K562 (cell line): Measurements from ENCODE around the gene AFDN. TPM values are rescaled to one million over a fixed set of nuclear protein-coding genes. Genes with fewer than 3 reads are reported as not detected.

Experiments used
- ATAC-seq: fragments of 200-7000 bp; cut with Tn5 transposase; 3 replicates; pipeline ENCODE4 v1.9.1; 2020; ENCODE audit warnings: moderate library complexity
- BruUV-seq: library from RNA; stranded (reverse); fragments of 400-500 nt; replicated peaks from 2 replicates; lab custom pipeline; 2021; lab: Mats Ljungman, UMichigan
- CTCF ChIA-PET: fragments of 300-600 bp; formaldehyde crosslinking; extraction: SDS; loops from one replicate; lab custom pipeline; 2021; ENCODE audit warnings: low intra/inter-chr PET ratio; lab: Yijun Ruan, JAX
- POLR2A ChIA-PET: fragments of 300-600, 350-650 bp; sonication (Branson Sonifier 250); formaldehyde crosslinking; extraction: SDS; loops from one replicate; lab custom pipeline; 2021; ENCODE audit warnings: antibody characterized with exemption, inconsistent platforms; lab: Yijun Ruan, JAX
- DNase-seq, 4 experiments: peaks; one replicate each; pipeline versions ENCODE4 v3.0.0 to v3.0.0-alpha.2; 2011 to 2018; ENCODE audit warnings: low spot score in 3 of 4, mixed read lengths in 3 of 4; ENCODE audit errors: extremely low read depth in 1 of 4
- FAIRE-seq: peaks from 2 replicates; lab custom pipeline; 2011; peaks lifted over from hg19 to GRCh38; lab: Jason Lieb, UNC
- H2AFZ ChIP-seq: 2 replicates; pipeline ENCODE4 v1.6.0; 2011; ENCODE audit warnings: low read depth, low read length, control low read depth, inconsistent platforms
- H3K27ac ChIP-seq: fragments of 200-600 bp; 3 replicates; pipeline ENCODE4 v1.8.0; 2011; ENCODE audit warnings: low read depth, mild to moderate bottlenecking, control low read depth, inconsistent platforms, low read length, moderate library complexity, mixed read lengths; ENCODE audit errors: extremely low read depth
- H3K27me3 ChIP-seq, 2 experiments: fragments of 300-600 bp in 1 of 2; 2 replicates in 1 of 2; 3 replicates in 1 of 2; pipeline versions ENCODE4 v1.6.0 to v1.8.0; 2011; ENCODE audit warnings: inconsistent platforms in 2 of 2, low read length in 2 of 2, mild to moderate bottlenecking in 1 of 2, mixed read lengths in 1 of 2, moderate library complexity in 1 of 2; ENCODE audit not compliant: control insufficient read depth in 2 of 2, insufficient read depth in 2 of 2
- H3K36me3 ChIP-seq: fragments of 300-600 bp; 3 replicates; pipeline ENCODE4 v1.8.0; 2011; ENCODE audit warnings: mild to moderate bottlenecking, low read length, inconsistent platforms; ENCODE audit not compliant: control insufficient read depth, insufficient read depth
- H3K4me1 ChIP-seq, 2 experiments: fragments of 200-600 bp in 1 of 2; replicated peaks in 1 of 2; 2 replicates in 1 of 2; 3 replicates in 1 of 2; pipeline versions ENCODE4 v1.5.1 to v1.8.0; 2011; ENCODE audit warnings: inconsistent platforms in 2 of 2, low read length in 2 of 2, mild to moderate bottlenecking in 1 of 2, mixed read lengths in 1 of 2, moderate library complexity in 1 of 2; ENCODE audit not compliant: control insufficient read depth in 2 of 2, insufficient read depth in 2 of 2
- H3K4me2 ChIP-seq: 2 replicates; pipeline ENCODE4 v1.6.1; 2011; ENCODE audit warnings: low read length, control low read depth, inconsistent platforms, mixed read lengths; ENCODE audit not compliant: insufficient read depth
- H3K4me3 ChIP-seq: fragments of 200-600 bp; sonication (generic), shearing (Covaris generic); 2 replicates; pipeline ENCODE4 v1.5.1; 2016; ENCODE audit warnings: control low read depth, inconsistent platforms
- H3K79me2 ChIP-seq: fragments of 200-600 bp; 3 replicates; pipeline ENCODE4 v1.8.0; 2011; ENCODE audit warnings: low read length, inconsistent platforms; ENCODE audit not compliant: control insufficient read depth, insufficient read depth
- H3K9ac ChIP-seq, 2 experiments: 2 replicates each; pipeline versions ENCODE4 v1.6.0 to v1.6.1; 2011; ENCODE audit warnings: low read depth in 2 of 2, low read length in 2 of 2, control low read depth in 1 of 2, inconsistent platforms in 1 of 2, mild to moderate bottlenecking in 1 of 2, mixed read lengths in 1 of 2; ENCODE audit not compliant: insufficient read depth in 1 of 2
- H3K9me1 ChIP-seq: one replicate; pipeline ENCODE4 v1.6.0; 2011; ENCODE audit warnings: inconsistent platforms, mild to moderate bottlenecking, low read length, moderate library complexity; ENCODE audit not compliant: control insufficient read depth, insufficient read depth
- H3K9me3 ChIP-seq: replicated peaks from 2 replicates; pipeline ENCODE4 v1.5.1; 2011; ENCODE audit warnings: low read depth, low read length, inconsistent platforms; ENCODE audit not compliant: control insufficient read depth, insufficient read depth
- H4K20me1 ChIP-seq: replicated peaks from 2 replicates; pipeline ENCODE4 v1.6.1; 2011; ENCODE audit warnings: low read length, inconsistent platforms, mixed read lengths; ENCODE audit not compliant: control insufficient read depth, insufficient read depth
- CCAR2 ChIP-seq: fragments of 200-400 bp; formaldehyde crosslinking; IDR thresholded peaks from 2 replicates; pipeline ENCODE4 v1.6.1; 2017; ENCODE audit warnings: mild to moderate bottlenecking, low read depth, low read length
- KAT7 ChIP-seq: sonication (generic); formaldehyde crosslinking; IDR thresholded peaks from 2 replicates; pipeline ENCODE4 v1.8.0; 2022; ENCODE audit warnings: missing genetic modification reagents, mild to moderate bottlenecking, borderline replicate concordance
- MCM5 ChIP-seq: fragments of 450-650 bp; IDR thresholded peaks from 2 replicates; pipeline ENCODE4 v1.6.1; 2016; ENCODE audit warnings: low read depth
- RBBP5 ChIP-seq: fragments of 200-600 bp; sonication (generic); IDR thresholded peaks from 2 replicates; pipeline ENCODE4 v1.6.1; 2012; ENCODE audit warnings: borderline replicate concordance, mild to moderate bottlenecking, low read length, control low read depth, inconsistent platforms; ENCODE audit not compliant: insufficient read depth, poor library complexity, severe bottlenecking
- SMC3 ChIP-seq: conservative IDR thresholded peaks from 2 replicates; pipeline ENCODE4 v1.6.1; 2011; ENCODE audit warnings: low read depth, low read length, improper control_type of control experiment; ENCODE audit not compliant: insufficient read depth
- ZNF165 ChIP-seq: fragments of 250-450 bp; sonication (Bioruptor Pico); IDR thresholded peaks from 2 replicates; pipeline ENCODE4 v1.4.0; 2020; ENCODE audit warnings: borderline replicate concordance
- ZNF717 ChIP-seq: fragments of 250-450 bp; sonication (Bioruptor Pico); IDR thresholded peaks from 2 replicates; pipeline ENCODE4 v1.5.0; 2021
- WGBS: fragments of 100-300 bp; shearing (Covaris generic); methylation state at CpG from one replicate; pipeline ENCODE4 v1.1.6; 2016; ENCODE audit warnings: low coverage, mixed read lengths; ENCODE audit not compliant: insufficient coverage; ENCODE audit errors: missing lambda C conversion rate; 5-methylcytosine and 5-hydroxymethylcytosine counted together
- in situ Hi-C: fragments of 300-500 bp; cut with MboI; formaldehyde crosslinking; loops from 4 replicates; pipeline ENCODE4 v1.15.0; 2018; ENCODE audit warnings: inconsistent platforms, mixed read lengths
- intact Hi-C: fragments of 100-400 bp; cut with micrococcal nuclease; formaldehyde crosslinking; loops from 2 replicates; pipeline ENCODE4 v1.14.2; 2022
- polyA plus RNA-seq, 8 experiments: library from polyadenylated mRNA; depleted of rRNA in 4 of 8; stranded (reverse) in 5 of 8; unstranded in 3 of 8; fragments of >200 nt; fragmentation: Nextera tagmentation in 2 of 8; fragmentation: Illumina TruSeq in 1 of 8; extraction: Ambion mirVana in 2 of 8; extraction: Trizol in 1 of 8; gene quantifications; 2 replicates each; pipeline versions ENCODE4 v1.2.1 to v1.2.3, GENCODE V29; 2011 to 2014; ENCODE audit warnings: inconsistent platforms in 1 of 8, missing spikeins in 1 of 8
- total RNA-seq, 7 experiments: library from RNA; depleted of rRNA in 6 of 7; stranded (reverse); fragments of >200 nt in 6 of 7; fragmentation: Illumina TruSeq in 2 of 7; extraction: Trizol in 2 of 7; gene quantifications; 2 replicates each; pipeline versions ENCODE4 v1.2.1 to v1.2.3, GENCODE V29; 2011 to 2021; ENCODE audit warnings: low replicate concordance in 1 of 7
- TF ChIP-seq, protein P1 (sequence below): fragments of 450-650 bp; IDR thresholded peaks from 2 replicates; pipeline ENCODE4 v1.6.1; 2017; ENCODE audit warnings: antibody characterized with exemption
- TF ChIP-seq, protein P2 (sequence below): IDR thresholded peaks from 2 replicates; pipeline ENCODE4 v1.6.1; 2014; ENCODE audit warnings: antibody characterized with exemption
- TF ChIP-seq, protein P3 (sequence below), 2 experiments: fragments of 250-450 bp in 1 of 2; fragments of 450-650 bp in 1 of 2; sonication (Bioruptor Pico) in 1 of 2; IDR thresholded peaks; 2 replicates each; pipeline versions ENCODE4 v1.6.1 to v1.8.0; 2016 to 2021; ENCODE audit warnings: mild to moderate bottlenecking in 2 of 2, moderate library complexity in 2 of 2, missing compliant biosample characterization in 1 of 2, missing genetic modification characterization in 1 of 2

The AFDN gene
- total and polyA plus RNA-seq, 9 of the 15 experiments (the other 6 are each of a cell fraction or from before 2014, with no cell fraction given) = 7.2 to 129 (median 105) TPM

- no peak for TF ChIP-seq ZNF165
- TF ChIP-seq SMC3 = no peak
- TF ChIP-seq CCAR2 = no peak
- TF ChIP-seq, protein P1, sequence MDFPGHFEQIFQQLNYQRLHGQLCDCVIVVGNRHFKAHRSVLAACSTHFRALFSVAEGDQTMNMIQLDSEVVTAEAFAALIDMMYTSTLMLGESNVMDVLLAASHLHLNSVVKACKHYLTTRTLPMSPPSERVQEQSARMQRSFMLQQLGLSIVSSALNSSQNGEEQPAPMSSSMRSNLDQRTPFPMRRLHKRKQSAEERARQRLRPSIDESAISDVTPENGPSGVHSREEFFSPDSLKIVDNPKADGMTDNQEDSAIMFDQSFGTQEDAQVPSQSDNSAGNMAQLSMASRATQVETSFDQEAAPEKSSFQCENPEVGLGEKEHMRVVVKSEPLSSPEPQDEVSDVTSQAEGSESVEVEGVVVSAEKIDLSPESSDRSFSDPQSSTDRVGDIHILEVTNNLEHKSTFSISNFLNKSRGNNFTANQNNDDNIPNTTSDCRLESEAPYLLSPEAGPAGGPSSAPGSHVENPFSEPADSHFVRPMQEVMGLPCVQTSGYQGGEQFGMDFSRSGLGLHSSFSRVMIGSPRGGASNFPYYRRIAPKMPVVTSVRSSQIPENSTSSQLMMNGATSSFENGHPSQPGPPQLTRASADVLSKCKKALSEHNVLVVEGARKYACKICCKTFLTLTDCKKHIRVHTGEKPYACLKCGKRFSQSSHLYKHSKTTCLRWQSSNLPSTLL = no peak
- TF ChIP-seq, protein P2, sequence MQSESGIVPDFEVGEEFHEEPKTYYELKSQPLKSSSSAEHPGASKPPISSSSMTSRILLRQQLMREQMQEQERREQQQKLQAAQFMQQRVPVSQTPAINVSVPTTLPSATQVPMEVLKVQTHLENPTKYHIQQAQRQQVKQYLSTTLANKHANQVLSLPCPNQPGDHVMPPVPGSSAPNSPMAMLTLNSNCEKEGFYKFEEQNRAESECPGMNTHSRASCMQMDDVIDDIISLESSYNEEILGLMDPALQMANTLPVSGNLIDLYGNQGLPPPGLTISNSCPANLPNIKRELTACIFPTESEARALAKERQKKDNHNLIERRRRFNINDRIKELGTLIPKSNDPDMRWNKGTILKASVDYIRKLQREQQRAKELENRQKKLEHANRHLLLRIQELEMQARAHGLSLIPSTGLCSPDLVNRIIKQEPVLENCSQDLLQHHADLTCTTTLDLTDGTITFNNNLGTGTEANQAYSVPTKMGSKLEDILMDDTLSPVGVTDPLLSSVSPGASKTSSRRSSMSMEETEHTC = no peak
- TF ChIP-seq RBBP5 = no peak
- no peak for TF ChIP-seq KAT7 (CRISPR knock-in tag)
- TF ChIP-seq MCM5 = no peak
- TF ChIP-seq, protein P3, sequence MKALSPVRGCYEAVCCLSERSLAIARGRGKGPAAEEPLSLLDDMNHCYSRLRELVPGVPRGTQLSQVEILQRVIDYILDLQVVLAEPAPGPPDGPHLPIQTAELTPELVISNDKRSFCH (CRISPR knock-in tag; IDR thresholded peaks at IDR 0.05) = no peak
- TF ChIP-seq, protein P3 (tag; IDR thresholded peaks at IDR 0.05) = no peak
- no peak for TF ChIP-seq ZNF717
- intact Hi-C loops = no loop called here
These were observed 85.8 kb downstream of the AFDN start for GRCh38 chr6:167912494-167912893.

More at GRCh38 chr6:167912494-167912893, 85.8 kb downstream of the AFDN start:
- CTCF ChIA-PET = no interaction called here
- Histone ChIP-seq H3K9ac (no peak overlapping the region), H3K4me1 (no peaks in the 10 kb centered on the region), H3K9me3 (no peaks in the 10 kb centered on the region), H3K4me3 (no peak overlapping the region), H3K27ac (no peak overlapping the region), H2AFZ (no peak overlapping the region), H3K4me2 (no peak overlapping the region), H3K9me1 (peaks cover 6% of the 10 kb centered on the region), H3K27me3 (no peaks in the 10 kb centered on the region), H3K36me3 (peaks cover 79% of the 10 kb centered on the region), H4K20me1 (no peaks in the 10 kb centered on the region), H3K79me2 (no peaks in the 10 kb centered on the region)
- no TSS peak for BruUV-seq
- DNase-seq (no peak), ATAC-seq (no peak), FAIRE-seq (no peak)
- POLR2A ChIA-PET = no interaction called here
- in situ Hi-C loops = no loop called here
- 74% methylated on average over 2 of the region's 2 CpGs for WGBS
